GM12878 (cell line): ENCODE results near the gene MYBPC1. TPM values are rescaled to one million over a fixed set of nuclear protein-coding genes. Genes with fewer than 3 reads are reported as not detected.

Experiments
- ATAC-seq: fragments of 200-7000 bp; cut with Tn5 transposase; 3 replicates; pipeline ENCODE4 v1.9.1; 2020; ENCODE audit warnings: mild to moderate bottlenecking, moderate library complexity
- BruUV-seq: library from RNA; stranded (reverse); fragments of 400-500 nt; replicated peaks from 2 replicates; lab custom pipeline; 2021; lab: Mats Ljungman, UMichigan
- CTCF ChIA-PET: fragments of 300-600 bp; sonication (Branson Sonifier 250); formaldehyde crosslinking; extraction: SDS; loops from one replicate; lab custom pipeline; 2021; ENCODE audit warnings: inconsistent platforms; lab: Yijun Ruan, JAX
- POLR2A ChIA-PET: fragments of 350-600 bp; formaldehyde crosslinking; extraction: SDS; loops from one replicate; lab custom pipeline; 2021; ENCODE audit warnings: inconsistent platforms; lab: Charles Lee
- RAD21 ChIA-PET: fragments of 300-600 bp; sonication (Branson Sonifier 250); formaldehyde crosslinking; loops from one replicate; lab custom pipeline; 2023; ENCODE audit warnings: antibody characterized with exemption; ENCODE audit not compliant: unreplicated experiment; lab: Charles Lee
- SMC1A ChIA-PET: fragments of 300-600 bp; sonication (Branson Sonifier 250); formaldehyde crosslinking; loops from one replicate; lab custom pipeline; 2023; ENCODE audit not compliant: unreplicated experiment, uncharacterized antibody; lab: Charles Lee
- DNase-seq: peaks from one replicate; pipeline ENCODE4 v3.0.0-alpha.2; 2011; ENCODE audit warnings: low read depth, low spot score
- FAIRE-seq: peaks from 3 replicates; lab custom pipeline; 2011; peaks lifted over from hg19 to GRCh38; lab: Jason Lieb, UNC
- H2AFZ ChIP-seq: 2 replicates; pipeline ENCODE4 v1.6.0; 2011; ENCODE audit warnings: low read depth, low read length, control low read depth; ENCODE audit not compliant: control insufficient read depth
- H3K27ac ChIP-seq: 2 replicates; pipeline ENCODE4 v1.5.1; 2011; ENCODE audit warnings: control low read depth; ENCODE audit not compliant: control insufficient read depth, insufficient read depth
- H3K27me3 ChIP-seq, 2 experiments: replicated peaks in 1 of 2; 2 replicates each; pipeline versions ENCODE4 v1.6.0 to v1.6.1; 2011; ENCODE audit warnings: low read length in 1 of 2; ENCODE audit not compliant: control insufficient read depth in 2 of 2, insufficient read depth in 2 of 2
- H3K36me3 ChIP-seq, 2 experiments: 2 replicates each; pipeline ENCODE4 v1.5.1; 2011; ENCODE audit warnings: low read length in 1 of 2; ENCODE audit not compliant: control insufficient read depth in 2 of 2, insufficient read depth in 2 of 2
- H3K4me1 ChIP-seq: 2 replicates; pipeline ENCODE4 v1.6.1; 2011; ENCODE audit warnings: mild to moderate bottlenecking, low read length, moderate library complexity, mixed read lengths; ENCODE audit not compliant: control insufficient read depth, insufficient read depth
- H3K4me2 ChIP-seq: 2 replicates; pipeline ENCODE4 v1.6.0; 2011; ENCODE audit warnings: control low read depth; ENCODE audit not compliant: control insufficient read depth, insufficient read depth
- H3K4me3 ChIP-seq: fragments of 200-600 bp; sonication (generic); 2 replicates; pipeline ENCODE4 v1.5.1; 2016
- H3K79me2 ChIP-seq: 2 replicates; pipeline ENCODE4 v1.6.0; 2011; ENCODE audit warnings: low read length; ENCODE audit not compliant: control insufficient read depth, insufficient read depth
- H3K9ac ChIP-seq: 2 replicates; pipeline ENCODE4 v1.8.0; 2011; ENCODE audit warnings: low read length, control low read depth, mixed read lengths; ENCODE audit not compliant: control insufficient read depth, insufficient read depth
- H3K9me3 ChIP-seq: replicated peaks from 3 replicates; pipeline ENCODE4 v1.5.1; 2011; ENCODE audit warnings: mild to moderate bottlenecking, low read length; ENCODE audit not compliant: control insufficient read depth, insufficient read depth
- H4K20me1 ChIP-seq: 2 replicates; pipeline ENCODE4 v1.6.0; 2011; ENCODE audit not compliant: control insufficient read depth, insufficient read depth
- BCLAF1 ChIP-seq: fragments of 450-650 bp; IDR thresholded peaks from 2 replicates; pipeline ENCODE4 v1.6.1; 2017; ENCODE audit warnings: antibody characterized with exemption, mild to moderate bottlenecking, moderate library complexity
- BRCA1 ChIP-seq: IDR thresholded peaks from 2 replicates; pipeline ENCODE4 v1.6.1; 2011; ENCODE audit warnings: low read depth, low read length, improper control_type of control experiment
- CEBPZ ChIP-seq: fragments of 150-350 bp; IDR thresholded peaks from 2 replicates; pipeline ENCODE4 v1.6.1; 2016; ENCODE audit warnings: low read depth, low read length
- CHD4 ChIP-seq: fragments of 200-600 bp; sonication (generic); IDR thresholded peaks from 2 replicates; pipeline ENCODE4 v1.6.1; 2016; ENCODE audit warnings: mild to moderate bottlenecking
- CREM ChIP-seq: IDR thresholded peaks from 2 replicates; pipeline ENCODE4 v1.6.1; 2014; ENCODE audit warnings: antibody characterized with exemption, low read depth
- E4F1 ChIP-seq: fragments of 450-650 bp; IDR thresholded peaks from 2 replicates; pipeline ENCODE4 v1.6.1; 2018; ENCODE audit warnings: borderline replicate concordance, mild to moderate bottlenecking; ENCODE audit not compliant: partially characterized antibody
- FOXM1 ChIP-seq: IDR thresholded peaks from 2 replicates; pipeline ENCODE4 v1.6.1; 2012; ENCODE audit warnings: low read depth, mild to moderate bottlenecking, inconsistent platforms, low read length, moderate library complexity
- POLR2AphosphoS5 ChIP-seq: IDR thresholded peaks from 2 replicates; pipeline ENCODE4 v1.6.1; 2011; ENCODE audit warnings: mild to moderate bottlenecking, low read length, inconsistent platforms
- POU2F2 ChIP-seq: IDR thresholded peaks from 3 replicates; pipeline ENCODE4 v1.6.1; 2011; ENCODE audit warnings: low read depth, mild to moderate bottlenecking, low read length, borderline replicate concordance
- RAD51 ChIP-seq: fragments of 450-650 bp; IDR thresholded peaks from 2 replicates; pipeline ENCODE4 v1.6.1; 2016; ENCODE audit warnings: moderate library complexity, mild to moderate bottlenecking, inconsistent platforms
- RCOR1 ChIP-seq: conservative IDR thresholded peaks from 2 replicates; pipeline ENCODE4 v1.6.1; 2012; ENCODE audit warnings: low read depth, low read length, improper control_type of control experiment
- SMC3 ChIP-seq: IDR thresholded peaks from 2 replicates; pipeline ENCODE4 v1.6.1; 2011; ENCODE audit warnings: low read length, improper control_type of control experiment, borderline replicate concordance
- SREBF1 ChIP-seq: IDR thresholded peaks from 2 replicates; pipeline ENCODE4 v1.6.1; 2012; ENCODE audit warnings: mild to moderate bottlenecking, low read length
- WGBS: methylation state at CpG from one replicate; pipeline ENCODE4 v1.1.6; 2016; ENCODE audit warnings: low lambda C conversion rate; ENCODE audit not compliant: insufficient replicate concordance, insufficient coverage; ENCODE audit errors: missing lambda C conversion rate; 5-methylcytosine and 5-hydroxymethylcytosine counted together
- in situ Hi-C: fragments of 300-500 bp; cut with MboI; formaldehyde crosslinking; loops from 9 replicates; pipeline ENCODE4 v1.14.3; 2018; ENCODE audit warnings: mixed read lengths
- intact Hi-C: fragments of 100-400 bp; cut with micrococcal nuclease; formaldehyde crosslinking; loops from one replicate; pipeline ENCODE4 v1.14.2; 2022; ENCODE audit not compliant: unreplicated experiment
- polyA plus RNA-seq, 11 experiments: library from polyadenylated mRNA; depleted of rRNA in 4 of 11; unstranded in 6 of 11; stranded (reverse) in 5 of 11; fragments of >200 nt; fragmentation: Nextera tagmentation in 4 of 11; fragmentation: Illumina TruSeq in 1 of 11; extraction: Ambion mirVana in 4 of 11; extraction: Trizol in 1 of 11; gene quantifications; 1 replicate in 1 of 11; 2 replicates in 10 of 11; pipeline versions ENCODE4 v1.2.1 to v1.2.3, GENCODE V29; 2011 to 2016; ENCODE audit warnings: inconsistent platforms in 2 of 11, missing spikeins in 2 of 11, low read depth in 1 of 11
- total RNA-seq, 4 experiments: library from RNA; depleted of rRNA in 3 of 4; stranded (reverse); fragments of >200 nt in 3 of 4; fragmentation: Illumina TruSeq in 1 of 4; extraction: Trizol in 1 of 4; gene quantifications; 2 replicates each; pipeline versions ENCODE4 v1.2.1 to v1.2.3, GENCODE V29; 2013 to 2021

MYBPC1 gene
- total and polyA plus RNA-seq, 10 of the 15 experiments (the other 5 are each of a cell fraction or from before 2014, with no cell fraction given), result not detected

GRCh38 chr12:101710288-101710687, 115.5 kb downstream of the MYBPC1 start (continued):
- TF ChIP-seq RCOR1, result no peak
- no peak for TF ChIP-seq BRCA1
- no peak for TF ChIP-seq POLR2AphosphoS5
- TF ChIP-seq FOXM1, result no peak
- TF ChIP-seq CREM, result no peak
- TF ChIP-seq BCLAF1, result no peak

- intact Hi-C loops (no loop called here), in situ Hi-C loops (no loop called here)
- DNase-seq (no peak), FAIRE-seq (no peak), ATAC-seq (no peak)
- ChIA-PET POLR2A (no interaction called here), CTCF (interaction anchor here (1.2 kb wide), 1 partner anchor 13 kb away, joined by 3 read pairs; no protein-coding TSS in a partner anchor), RAD21 (no interaction called here), SMC1A (no interaction called here)
- peaks cover 4% of the 10 kb centered on the region; the same call in 1 of the 2 replicates for H4K20me1 ChIP-seq
- no peaks in the 10 kb centered on the region for H3K79me2 ChIP-seq
- H3K27ac ChIP-seq, result no peak overlapping the region
- no peak overlapping the region for H3K4me3 ChIP-seq
- H3K36me3 ChIP-seq, result no peaks in the 10 kb centered on the region
- H3K9me3 ChIP-seq, result no peaks in the 10 kb centered on the region
- H3K4me1 ChIP-seq, result no peaks in the 10 kb centered on the region
- no peak overlapping the region for H2AFZ ChIP-seq
- BruUV-seq, result no TSS peak
- H3K9ac ChIP-seq, result no peak overlapping the region
- no peak overlapping the region for H3K4me2 ChIP-seq
- WGBS, result 99% methylated on average over 5 of the region's 5 CpGs
- no peaks in the 10 kb centered on the region for H3K27me3 ChIP-seq
- TF ChIP-seq POU2F2, result no peak
- no peak for TF ChIP-seq CEBPZ
- no peak for TF ChIP-seq SREBF1
- TF ChIP-seq RAD51, result no peak
- no peak for TF ChIP-seq CHD4
- no peak for TF ChIP-seq SMC3
- TF ChIP-seq E4F1, result no peak
Measured at GRCh38 chr12:101713059-101713682, 118.4 kb downstream of the MYBPC1 start.
